WTC11 (cell line): ENCODE results near the gene DNAH17. TPM values are rescaled to one million over a fixed set of nuclear protein-coding genes. Genes with fewer than 3 reads are reported as not detected.
A peak's percentile ranks its signal among the peaks of the same experiment; 100 is the strongest.

Source experiments
- ATAC-seq: fragments of 200-7000 bp; cut with Tn5 transposase; 2 replicates; pipeline ENCODE4 v1.10.0; 2021; ENCODE audit warnings: mild to moderate bottlenecking, moderate library complexity
- CTCF ChIA-PET: fragments of 300-600 bp; sonication (Branson Sonifier 250); formaldehyde crosslinking; loops from one replicate; lab custom pipeline; 2021; ENCODE audit warnings: antibody characterized with exemption; lab: Charles Lee
- POLR2A ChIA-PET: fragments of 350-600 bp; sonication (Branson Sonifier 250); formaldehyde crosslinking; loops from one replicate; lab custom pipeline; 2021; ENCODE audit warnings: antibody characterized with exemption; lab: Charles Lee
- DNase-seq: peaks from one replicate; pipeline ENCODE4 v3.0.0; 2021; ENCODE audit warnings: low spot score
- H3K27ac Mint-ChIP-seq: 2 replicates; pipeline ENCODE4 v1.8.0; 2021; ENCODE audit warnings: mixed read lengths
- H3K27me3 Mint-ChIP-seq: 2 replicates; pipeline ENCODE4 v1.8.0; 2021; ENCODE audit warnings: low read depth, mild to moderate bottlenecking, moderate library complexity, mixed read lengths
- H3K36me3 Mint-ChIP-seq: 2 replicates; pipeline ENCODE4 v1.8.0; 2021; ENCODE audit warnings: mixed read lengths
- H3K4me1 Mint-ChIP-seq: 2 replicates; pipeline ENCODE4 v1.8.0; 2022; ENCODE audit warnings: mixed read lengths
- H3K4me3 Mint-ChIP-seq: 2 replicates; pipeline ENCODE4 v1.8.0; 2021; ENCODE audit warnings: mild to moderate bottlenecking, moderate library complexity, mixed read lengths
- H3K9me3 Mint-ChIP-seq: 2 replicates; pipeline ENCODE4 v1.8.0; 2021; ENCODE audit warnings: mixed read lengths
- ELF4 ChIP-seq: sonication (generic); formaldehyde crosslinking; IDR thresholded peaks from 2 replicates; pipeline ENCODE4 v1.8.1; 2022; ENCODE audit warnings: low read depth, mild to moderate bottlenecking, moderate library complexity, missing genetic modification reagents
- ESRRA ChIP-seq: sonication (generic); formaldehyde crosslinking; IDR thresholded peaks from 2 replicates; pipeline ENCODE4 v1.8.1; 2022; ENCODE audit warnings: mild to moderate bottlenecking, missing genetic modification reagents, borderline replicate concordance
- GABPB1 ChIP-seq: sonication (generic); formaldehyde crosslinking; IDR thresholded peaks from 2 replicates; pipeline ENCODE4 v1.8.1; 2023; ENCODE audit warnings: mild to moderate bottlenecking, missing genetic modification reagents
- GRHL2 ChIP-seq: fragments of 250-450 bp; sonication (Bioruptor Pico); IDR thresholded peaks from 2 replicates; pipeline ENCODE4 v1.8.0; 2022; ENCODE audit warnings: mild to moderate bottlenecking, moderate library complexity; ENCODE audit not compliant: insufficient replicate concordance, severe bottlenecking
- KAT7 ChIP-seq: sonication (generic); formaldehyde crosslinking; IDR thresholded peaks from 2 replicates; pipeline ENCODE4 v1.8.1; 2023; ENCODE audit warnings: missing genetic modification reagents, mild to moderate bottlenecking, borderline replicate concordance
- MXD4 ChIP-seq: fragments of 250-450 bp; sonication (Bioruptor Pico); IDR thresholded peaks from 2 replicates; pipeline ENCODE4 v1.8.0; 2021; ENCODE audit warnings: mild to moderate bottlenecking, moderate library complexity, borderline replicate concordance
- NFATC4 ChIP-seq: fragments of 250-450 bp; sonication (Bioruptor Pico); IDR thresholded peaks from 2 replicates; pipeline ENCODE4 v1.9.0; 2021; ENCODE audit warnings: mild to moderate bottlenecking
- NR2C2 ChIP-seq: sonication (generic); formaldehyde crosslinking; IDR thresholded peaks from 2 replicates; pipeline ENCODE4 v1.8.0; 2022; ENCODE audit warnings: mild to moderate bottlenecking, missing genetic modification reagents
- RORB ChIP-seq: fragments of 250-450 bp; sonication (Bioruptor Pico); IDR thresholded peaks from 2 replicates; pipeline ENCODE4 v1.9.0; 2021; ENCODE audit warnings: mild to moderate bottlenecking
- SMAD4 ChIP-seq: sonication (generic); formaldehyde crosslinking; IDR thresholded peaks from 2 replicates; pipeline ENCODE4 v1.8.0; 2022; ENCODE audit warnings: mild to moderate bottlenecking, missing genetic modification reagents
- TP53 ChIP-seq: sonication (generic); formaldehyde crosslinking; IDR thresholded peaks from 2 replicates; pipeline ENCODE4 v1.8.1; 2023; ENCODE audit warnings: mild to moderate bottlenecking, missing genetic modification reagents
- ZBTB21 ChIP-seq: sonication (generic); formaldehyde crosslinking; IDR thresholded peaks from 2 replicates; pipeline ENCODE4 v1.8.1; 2023; ENCODE audit warnings: mild to moderate bottlenecking, missing genetic modification reagents, borderline replicate concordance
- ZNF232 ChIP-seq: sonication (generic); formaldehyde crosslinking; IDR thresholded peaks from 2 replicates; pipeline ENCODE4 v1.8.0; 2022; ENCODE audit warnings: mild to moderate bottlenecking, missing genetic modification reagents
- ZNF263 ChIP-seq: sonication (generic); formaldehyde crosslinking; IDR thresholded peaks from 2 replicates; pipeline ENCODE4 v1.8.1; 2022; ENCODE audit warnings: low read depth, mild to moderate bottlenecking, moderate library complexity, missing genetic modification reagents
- ZNF396 ChIP-seq: fragments of 250-450 bp; sonication (Bioruptor Pico); IDR thresholded peaks from 2 replicates; pipeline ENCODE4 v1.8.0; 2021; ENCODE audit warnings: mild to moderate bottlenecking, moderate library complexity, borderline replicate concordance
- ZNF416 ChIP-seq: fragments of 250-450 bp; sonication (Bioruptor Pico); IDR thresholded peaks from 2 replicates; pipeline ENCODE4 v1.9.0; 2021; ENCODE audit warnings: mild to moderate bottlenecking, inconsistent platforms
- ZNF671 ChIP-seq: fragments of 250-450 bp; sonication (Bioruptor Pico); IDR thresholded peaks from 2 replicates; pipeline ENCODE4 v1.8.0; 2021; ENCODE audit warnings: mild to moderate bottlenecking
- total RNA-seq: library from RNA; stranded (reverse); gene quantifications from 3 replicates; pipeline ENCODE4 v1.2.3, GENCODE V29; 2021
- TF ChIP-seq, protein P1 (sequence below): sonication (generic); formaldehyde crosslinking; IDR thresholded peaks from 2 replicates; pipeline ENCODE4 v1.8.1; 2023; ENCODE audit warnings: mild to moderate bottlenecking, moderate library complexity, missing genetic modification reagents
- TF ChIP-seq, protein P2 (sequence below): sonication (generic); formaldehyde crosslinking; IDR thresholded peaks from 2 replicates; pipeline ENCODE4 v1.8.0; 2022; ENCODE audit warnings: mild to moderate bottlenecking, missing genetic modification reagents
- TF ChIP-seq, protein P3 (sequence below): sonication (generic); formaldehyde crosslinking; conservative IDR thresholded peaks from 2 replicates; pipeline ENCODE4 v1.8.1; 2022; ENCODE audit warnings: mild to moderate bottlenecking, missing genetic modification reagents
- TF ChIP-seq, protein P4 (sequence below): sonication (generic); formaldehyde crosslinking; IDR thresholded peaks from 2 replicates; pipeline ENCODE4 v1.8.1; 2022; ENCODE audit warnings: mild to moderate bottlenecking, moderate library complexity, missing genetic modification reagents
- TF ChIP-seq, protein P5 (sequence below): fragments of 250-450 bp; sonication (Bioruptor Pico); IDR thresholded peaks from 2 replicates; pipeline ENCODE4 v1.9.0; 2021; ENCODE audit warnings: mild to moderate bottlenecking, borderline replicate concordance

DNAH17 gene
- total RNA-seq, 1 experiment from 2014 or later, result 0.87 TPM

DNA sequence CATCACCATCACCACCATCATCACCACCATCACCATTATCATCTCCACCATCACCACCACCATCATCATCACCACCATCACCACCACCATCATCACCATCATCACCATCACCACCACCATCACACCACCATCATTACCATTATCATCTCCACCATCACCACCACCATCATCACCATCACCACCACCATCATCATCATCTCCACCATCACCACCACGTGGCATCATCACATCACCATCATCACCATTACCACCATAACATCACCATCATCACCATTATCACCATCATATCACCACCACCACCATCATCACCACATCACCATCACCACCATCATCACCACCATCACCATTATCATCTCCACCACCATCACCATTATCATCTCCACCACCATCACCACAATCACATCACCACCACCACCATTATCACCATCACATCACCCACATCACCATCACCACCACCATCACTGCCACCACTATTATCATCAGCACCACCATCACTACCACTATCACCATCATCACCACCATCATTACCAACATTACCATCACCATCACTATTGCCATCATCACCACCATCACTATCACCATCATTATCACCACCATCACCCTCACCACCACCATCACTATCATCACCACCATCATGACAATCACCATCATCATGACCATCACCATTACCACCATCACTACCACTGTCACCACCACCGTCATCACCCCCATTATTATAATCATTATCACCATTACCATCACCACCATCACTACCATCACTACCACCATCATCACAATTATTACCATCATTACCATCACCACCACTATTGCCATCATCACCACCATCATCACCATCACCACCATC lies 99.1 kb downstream of the DNAH17 start:
- H3K4me3 Mint-ChIP-seq, result no peak overlapping the region
- ChIA-PET CTCF (no interaction called here), POLR2A (no interaction called here)
- TF ChIP-seq ELF4 (CRISPR knock-in tag) (no peak), NFATC4 (CRISPR knock-in tag) (no peak), ESRRA (no peak), MXD4 (CRISPR knock-in tag) (no peak), NR2C2 (CRISPR knock-in tag) (no peak), ZNF232 (CRISPR knock-in tag) (no peak), ZBTB21 (CRISPR knock-in tag) (no peak), ZNF263 (CRISPR knock-in tag) (no peak), GRHL2 (CRISPR knock-in tag) (no peak), ZNF416 (CRISPR knock-in tag) (no peak), ZNF671 (CRISPR knock-in tag) (no peak)
- TF ChIP-seq, protein P1, sequence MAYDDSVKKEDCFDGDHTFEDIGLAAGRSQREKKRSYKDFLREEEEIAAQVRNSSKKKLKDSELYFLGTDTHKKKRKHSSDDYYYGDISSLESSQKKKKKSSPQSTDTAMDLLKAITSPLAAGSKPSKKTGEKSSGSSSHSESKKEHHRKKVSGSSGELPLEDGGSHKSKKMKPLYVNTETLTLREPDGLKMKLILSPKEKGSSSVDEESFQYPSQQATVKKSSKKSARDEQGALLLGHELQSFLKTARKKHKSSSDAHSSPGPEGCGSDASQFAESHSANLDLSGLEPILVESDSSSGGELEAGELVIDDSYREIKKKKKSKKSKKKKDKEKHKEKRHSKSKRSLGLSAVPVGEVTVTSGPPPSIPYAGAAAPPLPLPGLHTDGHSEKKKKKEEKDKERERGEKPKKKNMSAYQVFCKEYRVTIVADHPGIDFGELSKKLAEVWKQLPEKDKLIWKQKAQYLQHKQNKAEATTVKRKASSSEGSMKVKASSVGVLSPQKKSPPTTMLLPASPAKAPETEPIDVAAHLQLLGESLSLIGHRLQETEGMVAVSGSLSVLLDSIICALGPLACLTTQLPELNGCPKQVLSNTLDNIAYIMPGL, result no peak
- TF ChIP-seq, protein P2, sequence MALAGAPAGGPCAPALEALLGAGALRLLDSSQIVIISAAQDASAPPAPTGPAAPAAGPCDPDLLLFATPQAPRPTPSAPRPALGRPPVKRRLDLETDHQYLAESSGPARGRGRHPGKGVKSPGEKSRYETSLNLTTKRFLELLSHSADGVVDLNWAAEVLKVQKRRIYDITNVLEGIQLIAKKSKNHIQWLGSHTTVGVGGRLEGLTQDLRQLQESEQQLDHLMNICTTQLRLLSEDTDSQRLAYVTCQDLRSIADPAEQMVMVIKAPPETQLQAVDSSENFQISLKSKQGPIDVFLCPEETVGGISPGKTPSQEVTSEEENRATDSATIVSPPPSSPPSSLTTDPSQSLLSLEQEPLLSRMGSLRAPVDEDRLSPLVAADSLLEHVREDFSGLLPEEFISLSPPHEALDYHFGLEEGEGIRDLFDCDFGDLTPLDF (CRISPR knock-in tag), result no peak
- H3K4me1 Mint-ChIP-seq, result no peaks in the 10 kb centered on the region
- no peaks in the 10 kb centered on the region for H3K9me3 Mint-ChIP-seq
- no peak for DNase-seq
- no peak overlapping the region for H3K27ac Mint-ChIP-seq
- ATAC-seq, result no peak
- no peaks in the 10 kb centered on the region for H3K36me3 Mint-ChIP-seq
- H3K27me3 Mint-ChIP-seq, result no peaks in the 10 kb centered on the region

DNA sequence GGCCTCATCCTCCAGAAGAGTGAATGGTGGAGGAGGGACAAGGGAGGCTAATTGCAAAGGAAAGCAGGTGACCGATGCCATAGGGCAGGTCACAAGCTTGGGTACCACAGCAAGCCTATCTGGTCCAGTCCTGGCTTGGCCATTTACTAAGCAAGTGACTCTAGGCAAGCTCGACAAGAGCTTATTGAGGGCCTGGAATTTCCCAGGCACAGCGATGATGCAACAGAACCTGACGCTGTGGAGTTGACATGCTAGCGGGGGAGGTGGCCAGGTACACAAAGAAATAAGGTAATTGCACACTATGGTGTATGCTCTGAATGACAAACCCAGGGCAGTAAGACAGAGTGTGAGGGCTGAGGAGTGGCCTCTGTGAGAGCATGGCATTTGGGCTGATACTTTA lies 100.2 kb downstream of the DNAH17 start:
- H3K36me3 Mint-ChIP-seq, result no peaks in the 10 kb centered on the region
- H3K4me1 Mint-ChIP-seq, result peaks cover 4% of the 10 kb centered on the region
- POLR2A ChIA-PET, result no interaction called here
- CTCF ChIA-PET, result interaction anchor here (1.1 kb wide), 1 partner anchor 188 kb away, joined by 5 read pairs; no protein-coding TSS in a partner anchor
- no peaks in the 10 kb centered on the region for H3K27me3 Mint-ChIP-seq
- TF ChIP-seq GABPB1, result peak; percentile 95
- TF ChIP-seq, protein P3, sequence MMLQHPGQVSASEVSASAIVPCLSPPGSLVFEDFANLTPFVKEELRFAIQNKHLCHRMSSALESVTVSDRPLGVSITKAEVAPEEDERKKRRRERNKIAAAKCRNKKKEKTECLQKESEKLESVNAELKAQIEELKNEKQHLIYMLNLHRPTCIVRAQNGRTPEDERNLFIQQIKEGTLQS (CRISPR knock-in tag), result 0 out of 2 replicates have a peak, but pooled peaks have one; percentile 70
- no peak for TF ChIP-seq RORB (CRISPR knock-in tag)
- TF ChIP-seq, all 79 proteins: peak for 2
- Mint-ChIP-seq H3K27ac (no peak overlapping the region), H3K9me3 (no peaks in the 10 kb centered on the region), H3K4me3 (no peak overlapping the region)
- DNase-seq (no peak), ATAC-seq (no peak)

DNA sequence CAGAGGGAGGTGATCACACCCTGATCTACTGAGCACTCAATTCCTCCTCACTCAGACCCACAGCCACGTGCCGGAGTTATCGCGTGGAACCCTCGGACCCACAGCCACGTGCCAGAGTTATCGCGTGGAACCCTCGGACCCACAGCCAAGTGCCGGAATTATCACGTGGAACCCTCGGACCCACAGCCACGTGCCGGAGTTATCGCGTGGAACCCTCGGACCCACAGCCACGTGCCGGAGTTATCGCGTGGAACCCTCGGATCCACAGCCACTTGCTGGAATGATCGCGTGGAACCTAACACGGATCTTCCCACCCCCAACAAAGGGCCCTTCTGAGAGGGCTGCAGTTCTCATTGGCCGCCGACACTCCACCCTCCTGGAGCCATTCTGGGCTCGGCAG lies 101.0 kb downstream of the DNAH17 start:
- H3K9me3 Mint-ChIP-seq, result no peaks in the 10 kb centered on the region
- DNase-seq (no peak), ATAC-seq (no peak)
- no peak overlapping the region for H3K4me3 Mint-ChIP-seq
- H3K27ac Mint-ChIP-seq, result no peak overlapping the region
- CTCF ChIA-PET, result no interaction called here
- POLR2A ChIA-PET, result no interaction called here
- H3K4me1 Mint-ChIP-seq, result peaks cover 4% of the 10 kb centered on the region
- no peaks in the 10 kb centered on the region for H3K36me3 Mint-ChIP-seq
- no peaks in the 10 kb centered on the region for H3K27me3 Mint-ChIP-seq
- TF ChIP-seq ZNF416 (CRISPR knock-in tag) (no peak), ZNF396 (CRISPR knock-in tag) (no peak), SMAD4 (CRISPR knock-in tag) (no peak), TP53 (CRISPR knock-in tag) (no peak), KAT7 (no peak)
- TF ChIP-seq, protein P4, sequence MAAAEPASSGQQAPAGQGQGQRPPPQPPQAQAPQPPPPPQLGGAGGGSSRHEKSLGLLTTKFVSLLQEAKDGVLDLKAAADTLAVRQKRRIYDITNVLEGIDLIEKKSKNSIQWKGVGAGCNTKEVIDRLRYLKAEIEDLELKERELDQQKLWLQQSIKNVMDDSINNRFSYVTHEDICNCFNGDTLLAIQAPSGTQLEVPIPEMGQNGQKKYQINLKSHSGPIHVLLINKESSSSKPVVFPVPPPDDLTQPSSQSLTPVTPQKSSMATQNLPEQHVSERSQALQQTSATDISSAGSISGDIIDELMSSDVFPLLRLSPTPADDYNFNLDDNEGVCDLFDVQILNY (CRISPR knock-in tag), result no peak
- TF ChIP-seq, protein P5, sequence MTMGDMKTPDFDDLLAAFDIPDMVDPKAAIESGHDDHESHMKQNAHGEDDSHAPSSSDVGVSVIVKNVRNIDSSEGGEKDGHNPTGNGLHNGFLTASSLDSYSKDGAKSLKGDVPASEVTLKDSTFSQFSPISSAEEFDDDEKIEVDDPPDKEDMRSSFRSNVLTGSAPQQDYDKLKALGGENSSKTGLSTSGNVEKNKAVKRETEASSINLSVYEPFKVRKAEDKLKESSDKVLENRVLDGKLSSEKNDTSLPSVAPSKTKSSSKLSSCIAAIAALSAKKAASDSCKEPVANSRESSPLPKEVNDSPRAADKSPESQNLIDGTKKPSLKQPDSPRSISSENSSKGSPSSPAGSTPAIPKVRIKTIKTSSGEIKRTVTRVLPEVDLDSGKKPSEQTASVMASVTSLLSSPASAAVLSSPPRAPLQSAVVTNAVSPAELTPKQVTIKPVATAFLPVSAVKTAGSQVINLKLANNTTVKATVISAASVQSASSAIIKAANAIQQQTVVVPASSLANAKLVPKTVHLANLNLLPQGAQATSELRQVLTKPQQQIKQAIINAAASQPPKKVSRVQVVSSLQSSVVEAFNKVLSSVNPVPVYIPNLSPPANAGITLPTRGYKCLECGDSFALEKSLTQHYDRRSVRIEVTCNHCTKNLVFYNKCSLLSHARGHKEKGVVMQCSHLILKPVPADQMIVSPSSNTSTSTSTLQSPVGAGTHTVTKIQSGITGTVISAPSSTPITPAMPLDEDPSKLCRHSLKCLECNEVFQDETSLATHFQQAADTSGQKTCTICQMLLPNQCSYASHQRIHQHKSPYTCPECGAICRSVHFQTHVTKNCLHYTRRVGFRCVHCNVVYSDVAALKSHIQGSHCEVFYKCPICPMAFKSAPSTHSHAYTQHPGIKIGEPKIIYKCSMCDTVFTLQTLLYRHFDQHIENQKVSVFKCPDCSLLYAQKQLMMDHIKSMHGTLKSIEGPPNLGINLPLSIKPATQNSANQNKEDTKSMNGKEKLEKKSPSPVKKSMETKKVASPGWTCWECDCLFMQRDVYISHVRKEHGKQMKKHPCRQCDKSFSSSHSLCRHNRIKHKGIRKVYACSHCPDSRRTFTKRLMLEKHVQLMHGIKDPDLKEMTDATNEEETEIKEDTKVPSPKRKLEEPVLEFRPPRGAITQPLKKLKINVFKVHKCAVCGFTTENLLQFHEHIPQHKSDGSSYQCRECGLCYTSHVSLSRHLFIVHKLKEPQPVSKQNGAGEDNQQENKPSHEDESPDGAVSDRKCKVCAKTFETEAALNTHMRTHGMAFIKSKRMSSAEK (CRISPR knock-in tag), result no peak
